M059J (cell line): ENCODE measurements around the gene TAS2R7. TPM values are rescaled to one million over a fixed set of nuclear protein-coding genes. Genes with fewer than 3 reads are reported as not detected.
"Not testable (repeated sequence)": the region's sequence is repeated elsewhere in the genome, so short reads cannot be mapped to it uniquely, and the experiment has no call there.

ENCODE experiments used
- DNase-seq: peaks from one replicate; pipeline ENCODE4 v3.0.0-alpha.2; 2012; ENCODE audit warnings: low read depth
- total RNA-seq: library from RNA; depleted of rRNA; stranded (reverse); fragments of >200 nt; shearing (Covaris generic); gene quantifications from 2 replicates; pipeline ENCODE4 v1.2.3, GENCODE V29; 2014; rRNA removed

Gene TAS2R7
- total RNA-seq, result not detected in 2 replicates

GRCh38 chr12:10802587-10802986, at the start of gene TAS2R7:
Gene TAS2R7 (minus strand): TSS chr12:10802627. CDS start chr12:10802570, 57 bp downstream.
- DNase-seq, result no peak

GRCh38 chr12:10851243-10851858, 48.9 kb upstream of the TAS2R7 start:
- no peak for DNase-seq

- DNase-seq, result peak; percentile 68
These were observed 47.0 kb upstream of the TAS2R7 start, which contains the start of gene PRR4 for GRCh38 chr12:10849425-10849878. Gene PRR4 (minus strand): TSS chr12:10849475. CDS start chr12:10849437, 38 bp downstream.

GRCh38 chr12:10847744-10848143, 45.3 kb upstream of the TAS2R7 start:
- DNase-seq, result no peak

- no peak for DNase-seq
These were observed 40.4 kb upstream of the TAS2R7 start for GRCh38 chr12:10842862-10843261.

GRCh38 chr12:10838461-10838860, 36.0 kb upstream of the TAS2R7 start:
- no peak for DNase-seq

- no peak for DNase-seq
These were observed 27.6 kb upstream of the TAS2R7 start for GRCh38 chr12:10829994-10830393.

- no peak for DNase-seq
These were observed 23.8 kb upstream of the TAS2R7 start, which contains the start of gene TAS2R10 for GRCh38 chr12:10826258-10826657. Gene TAS2R10 (minus strand): TSS chr12:10826358. CDS start chr12:10826269, 89 bp downstream.

GRCh38 chr12:10824957-10825356, 22.5 kb upstream of the TAS2R7 start:
- no peak for DNase-seq

- DNase-seq, result no peak
These were observed 9.6 kb upstream of the TAS2R7 start for GRCh38 chr12:10811883-10812536.

- no peak for DNase-seq
These were observed 7.6 kb upstream of the TAS2R7 start, which contains the start of gene TAS2R9 for GRCh38 chr12:10810068-10810467. Gene TAS2R9 (minus strand): TSS chr12:10810168. CDS start chr12:10810075, 93 bp downstream.

- DNase-seq, result no peak
These were observed 4.8 kb upstream of the TAS2R7 start, which contains the start of gene TAS2R8 for GRCh38 chr12:10807186-10807585. Gene TAS2R8 (minus strand): TSS chr12:10807286. CDS start chr12:10806980, 306 bp downstream.

GRCh38 chr12:10801741-10802140, 686 bp downstream of the TAS2R7 start:
- no peak for DNase-seq

GRCh38 chr12:10794222-10794621, 8.2 kb downstream of the TAS2R7 start:
- no peak for DNase-seq

- not testable (repeated sequence) for DNase-seq
These were observed 10.7 kb downstream of the TAS2R7 start for GRCh38 chr12:10791769-10792168.

- no peak for DNase-seq
These were observed 19.2 kb downstream of the TAS2R7 start for GRCh38 chr12:10783252-10783651.

- no peak for DNase-seq
These were observed 23.3 kb downstream of the TAS2R7 start for GRCh38 chr12:10779103-10779502.

- peak; percentile 41 for DNase-seq
These were observed 31.2 kb downstream of the TAS2R7 start for GRCh38 chr12:10771132-10771733.

- no peak for DNase-seq
These were observed 42.8 kb downstream of the TAS2R7 start for GRCh38 chr12:10759657-10760056.

GRCh38 chr12:10756194-10756593, 46.2 kb downstream of the TAS2R7 start:
- no peak for DNase-seq

GRCh38 chr12:10753059-10753458, 49.4 kb downstream of the TAS2R7 start:
- peak; percentile 73 for DNase-seq
